GM19240 (cell line): ENCODE measurements around the gene PER1.
A peak's percentile ranks its signal among the peaks of the same experiment; 100 is the strongest.

Experiments
- DNase-seq: peaks from one replicate; pipeline ENCODE4 v3.0.0; 2011; ENCODE audit warnings: low spot score; ENCODE audit not compliant: insufficient read length

The PER1 gene

DNA sequence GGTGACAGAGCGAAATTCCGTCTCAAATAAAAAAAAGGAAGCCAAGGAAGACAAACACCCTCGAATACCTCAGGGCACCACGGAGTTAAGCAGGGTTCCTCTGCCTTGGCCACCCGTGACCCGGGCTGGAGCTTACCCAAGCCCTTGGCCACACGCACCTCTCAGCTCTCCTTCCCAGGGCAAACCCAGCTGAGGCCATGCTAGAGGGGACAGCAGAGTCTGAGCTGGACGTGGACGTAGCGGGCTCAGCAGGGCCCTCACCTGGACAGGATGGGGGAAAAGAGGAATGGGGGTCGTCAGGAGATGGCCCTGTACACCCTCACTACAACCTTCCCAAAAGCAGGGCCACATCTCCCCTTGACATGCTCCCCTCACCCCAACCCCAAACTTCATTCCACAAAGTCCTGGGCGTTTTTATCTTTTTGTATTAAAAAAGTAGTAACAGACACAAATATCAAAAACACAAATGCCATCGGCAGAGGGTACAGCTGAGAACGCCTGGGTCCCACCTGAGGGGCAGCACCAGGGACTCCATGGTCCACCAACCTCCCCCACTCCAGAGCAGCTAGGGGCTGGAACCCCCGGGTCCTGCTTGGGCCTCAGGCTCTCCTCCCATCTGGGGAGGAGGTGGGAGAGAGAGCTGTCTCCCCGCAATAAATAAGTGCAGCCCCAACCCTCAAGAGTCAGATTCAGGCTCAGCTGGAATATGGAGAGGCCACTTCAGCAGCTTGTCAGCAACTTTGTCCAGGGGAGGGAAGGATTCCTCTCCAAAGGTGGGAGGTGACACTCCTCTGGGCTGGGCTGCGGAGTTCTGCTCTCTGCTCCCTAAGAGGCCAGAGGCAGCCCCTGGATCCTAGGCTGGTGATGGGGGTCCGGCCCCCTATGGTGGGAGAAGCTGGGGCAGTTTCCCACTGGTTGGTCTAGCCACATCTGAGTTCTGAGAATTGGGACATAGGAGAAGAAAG is 11.9 kb downstream of the PER1 start:
- no peak for DNase-seq

DNA sequence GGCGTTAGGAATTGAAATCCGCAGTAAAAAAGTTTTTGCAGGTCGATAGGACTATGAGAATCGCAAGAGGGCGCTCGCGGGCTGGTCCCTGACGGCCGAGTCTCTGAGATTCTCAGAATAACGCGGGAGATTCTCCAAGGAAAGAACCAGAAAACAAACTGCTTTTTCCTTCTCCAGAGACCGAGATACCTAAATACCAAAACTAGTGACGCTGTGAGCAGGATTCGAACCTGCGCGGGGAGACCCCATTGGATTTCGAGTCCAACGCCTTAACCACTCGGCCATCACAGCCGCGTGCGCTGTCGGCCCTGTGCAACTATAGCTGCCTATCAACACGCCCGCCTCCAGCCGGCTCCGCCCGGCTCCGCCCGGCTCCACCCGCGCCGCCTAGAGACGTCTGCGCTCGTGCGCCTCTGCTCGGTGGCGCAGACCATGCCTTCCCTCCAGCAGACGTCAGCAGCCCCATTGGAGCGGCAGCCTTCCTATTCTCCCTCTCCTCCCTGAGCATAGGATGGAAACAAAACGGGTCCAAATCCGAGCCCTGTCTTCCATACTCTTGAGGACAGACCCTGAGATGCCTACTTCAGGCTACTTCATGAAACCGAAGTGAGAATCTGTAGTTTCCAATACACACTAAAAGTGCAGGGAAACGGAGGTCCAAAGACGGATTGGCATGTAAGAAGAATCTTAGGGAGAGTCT is 13.4 kb downstream of the PER1 start:
- peak; percentile 95 for DNase-seq

DNA sequence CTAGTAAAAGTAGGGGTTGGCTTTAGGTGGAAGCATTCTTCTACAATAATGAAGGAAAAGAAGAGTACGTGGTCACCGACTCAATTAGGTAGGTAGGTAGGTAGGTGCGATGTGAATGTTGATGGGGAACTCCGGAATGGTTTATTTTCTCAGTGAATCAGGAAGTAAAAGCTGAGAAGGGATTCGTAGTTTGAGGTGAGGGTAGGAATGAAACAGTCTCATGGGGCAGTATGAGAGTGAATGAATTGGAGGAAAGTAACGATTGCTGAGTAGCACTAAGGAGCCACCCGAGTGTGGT is 13.9 kb downstream of the PER1 start:
- no peak for DNase-seq

DNA sequence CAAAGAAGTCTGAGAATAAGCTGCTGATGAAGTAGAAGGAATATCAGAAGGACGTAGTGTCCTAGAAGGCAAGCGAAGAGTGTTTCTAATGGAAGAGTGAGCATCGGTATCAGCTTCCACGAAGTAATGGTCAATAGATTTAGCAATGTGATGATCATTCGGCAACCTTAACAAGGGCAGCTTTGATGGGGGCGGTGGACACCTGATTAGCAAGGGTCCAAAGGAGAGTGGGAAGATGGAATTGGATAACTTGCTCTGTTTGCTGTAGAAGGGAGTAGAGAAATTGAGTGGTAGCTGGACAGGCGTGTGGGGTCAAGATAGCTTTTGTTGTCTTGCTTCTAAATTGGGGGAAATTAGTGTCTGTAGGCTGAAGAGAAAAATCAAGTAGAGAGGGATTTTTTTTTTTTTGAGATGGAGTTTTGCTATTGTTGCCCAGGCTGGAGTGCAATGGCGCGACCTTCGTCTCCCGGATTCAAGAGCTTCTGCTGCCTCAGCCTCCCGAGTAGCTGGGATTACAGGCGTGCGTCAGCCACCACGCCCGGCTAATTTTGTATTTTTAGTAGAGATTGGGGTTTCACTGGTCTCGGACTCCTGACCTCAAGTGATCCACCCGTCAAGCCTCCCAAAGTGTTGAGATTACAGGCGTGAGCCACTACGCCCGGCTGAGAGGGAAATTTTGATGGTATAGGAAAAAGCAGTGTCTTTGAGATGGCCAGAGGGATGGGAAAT is 14.4 kb downstream of the PER1 start:
- no peak for DNase-seq

DNA sequence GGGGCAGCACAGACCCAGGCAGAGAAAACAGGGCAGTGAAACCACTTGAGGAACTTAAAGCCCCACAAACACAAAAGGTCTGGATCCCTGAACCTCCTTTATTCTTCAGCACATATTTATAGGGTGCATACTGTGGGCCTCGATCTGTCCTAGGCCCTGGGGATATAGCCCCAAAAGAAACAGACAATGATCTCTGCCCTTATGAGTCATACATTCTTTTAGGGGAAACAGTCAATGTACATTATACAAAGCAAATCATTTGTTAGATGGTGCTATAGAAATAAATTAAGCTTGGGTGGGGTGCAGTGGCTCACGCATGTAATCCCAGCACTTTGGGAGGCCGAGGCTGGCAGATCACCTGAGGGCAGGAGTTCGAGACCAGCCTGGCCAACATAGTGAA is 18.3 kb downstream of the PER1 start:
- no peak for DNase-seq

DNA sequence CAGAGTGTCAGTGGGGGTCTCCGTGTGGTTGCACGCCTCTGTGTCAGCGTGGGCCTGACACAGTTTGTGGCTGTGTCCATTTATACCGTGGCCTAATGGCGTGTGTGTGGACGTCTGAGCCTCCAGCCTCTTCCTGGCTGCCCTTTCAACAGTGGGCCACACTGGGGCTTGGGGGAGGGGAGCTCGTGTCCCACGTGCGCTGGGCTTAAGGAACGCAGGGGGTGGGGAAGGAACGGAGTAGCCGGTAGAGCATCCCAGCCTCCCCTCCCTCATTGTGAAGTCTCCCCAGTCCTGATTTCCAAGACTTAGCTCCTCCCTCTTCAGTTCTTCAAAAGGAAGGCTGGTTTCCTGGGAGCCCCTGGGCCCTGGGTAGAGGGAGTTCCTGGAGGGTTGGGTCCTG is 18.8 kb downstream of the PER1 start:
- DNase-seq, result no peak

DNA sequence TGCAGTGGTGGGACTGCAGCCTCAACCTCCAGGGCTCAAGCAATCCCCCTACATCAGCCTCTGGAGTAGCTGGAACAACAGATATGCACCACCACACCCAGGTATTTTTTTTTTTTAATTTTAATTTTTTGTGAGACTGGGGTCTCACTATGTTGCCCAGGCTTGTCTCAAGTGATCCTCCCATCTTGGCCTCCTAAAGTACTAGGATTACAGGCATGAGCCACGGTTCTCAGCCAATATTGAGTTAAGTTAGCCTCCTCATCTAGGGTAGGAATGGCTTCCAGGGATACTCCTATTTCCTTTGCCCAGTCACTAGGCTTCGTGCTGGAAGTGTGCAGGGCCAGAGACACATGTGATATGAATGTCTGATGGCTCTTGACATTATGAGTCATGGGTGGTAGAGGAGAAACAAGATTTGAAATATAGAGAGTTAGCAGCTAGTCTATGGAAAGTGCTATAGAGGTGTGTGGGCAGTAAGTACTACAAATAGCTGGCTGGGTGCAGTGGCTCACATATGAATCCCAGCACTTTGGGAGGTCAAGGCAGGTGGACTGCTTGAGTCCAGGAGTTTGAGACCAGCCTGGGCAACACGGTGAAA is 20.3 kb downstream of the PER1 start:
- DNase-seq, result no peak

DNA sequence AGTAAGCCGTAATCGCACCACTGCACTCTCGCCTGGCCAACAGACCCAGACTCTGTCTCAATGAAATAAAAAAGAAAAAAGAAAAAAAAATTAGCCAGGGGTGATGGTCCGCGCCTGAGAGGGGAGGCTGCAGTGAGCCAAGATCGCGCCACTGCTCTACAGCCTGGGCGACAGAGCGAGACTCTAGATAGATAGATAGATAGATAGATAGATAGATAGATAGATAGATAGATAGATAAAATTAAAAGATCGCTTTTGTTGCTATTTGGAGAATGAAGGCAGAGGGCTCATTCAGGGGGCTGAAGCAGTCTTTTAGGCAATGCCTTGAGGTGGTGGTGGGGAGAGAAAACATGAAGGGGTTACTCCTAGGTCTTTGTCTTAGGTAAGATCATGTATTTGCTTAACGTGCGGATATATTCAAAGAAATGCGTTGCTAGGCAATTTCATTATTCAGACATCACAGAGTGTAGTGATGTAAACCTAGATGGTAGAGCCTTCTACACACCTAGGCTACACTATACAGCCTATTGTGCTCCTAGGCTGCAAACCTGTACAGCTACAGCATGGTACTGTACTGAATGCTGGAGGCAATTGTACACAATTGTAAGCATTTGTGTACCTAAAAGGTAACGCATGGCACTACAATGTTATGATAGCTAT is 23.9 kb downstream of the PER1 start:
- DNase-seq, result no peak

DNA sequence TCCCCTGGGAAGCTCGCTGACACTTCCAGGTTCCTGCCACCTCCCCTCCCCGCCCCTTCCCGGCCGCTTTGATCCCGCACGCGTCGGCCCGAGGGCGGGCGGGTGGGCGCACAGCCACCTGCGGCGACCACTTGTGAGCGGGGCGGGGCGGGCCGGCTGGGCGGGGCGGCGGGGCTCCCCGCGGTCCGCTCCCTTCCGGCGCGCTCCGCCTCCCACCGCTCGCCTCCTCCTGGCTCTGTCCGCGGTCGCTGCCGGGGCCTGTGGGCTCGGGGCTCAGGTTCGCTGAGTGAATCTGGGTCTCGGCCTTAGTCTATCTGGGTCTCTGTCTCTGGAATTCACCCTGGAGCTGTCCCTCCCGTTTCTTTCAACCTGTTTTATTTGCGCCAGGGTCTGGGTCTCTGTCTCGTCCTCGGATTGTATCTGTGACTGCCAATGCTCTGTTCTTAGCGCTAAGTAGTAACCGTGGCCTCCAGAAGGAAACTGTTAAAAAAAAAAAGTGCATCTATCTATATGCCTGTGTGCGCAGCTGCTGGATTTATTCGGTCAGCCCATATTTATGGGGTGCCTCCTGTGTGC is 25.6 kb downstream of the PER1 start:
- no peak for DNase-seq

DNA sequence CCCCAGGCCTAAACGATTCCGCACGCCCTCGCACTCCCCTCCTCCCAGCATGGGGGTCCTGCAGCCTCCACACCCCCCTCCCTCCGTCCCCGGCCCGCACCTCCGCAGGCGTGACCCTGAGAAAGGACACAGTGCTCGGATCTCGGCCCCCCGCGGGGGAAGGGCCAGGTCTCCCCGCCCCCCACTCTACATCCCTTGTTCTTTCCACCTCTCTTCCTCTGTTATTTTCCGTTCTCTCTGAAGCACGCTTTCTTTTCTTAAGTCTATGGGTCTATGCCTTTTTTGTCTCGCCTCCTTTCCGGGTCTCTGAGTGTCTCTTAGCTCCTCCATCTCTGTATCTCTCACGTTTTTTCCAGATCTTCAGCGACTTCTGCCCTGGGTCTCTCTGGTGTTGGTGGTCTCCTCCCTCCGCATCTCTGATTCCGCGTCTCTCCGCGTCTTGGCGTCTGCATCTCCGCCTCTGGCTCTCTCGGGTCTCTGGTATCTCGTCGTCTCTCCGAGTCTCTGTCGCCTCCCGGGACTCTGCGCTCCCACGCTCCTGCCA is 26.2 kb downstream of the PER1 start:
- DNase-seq, result no peak

DNA sequence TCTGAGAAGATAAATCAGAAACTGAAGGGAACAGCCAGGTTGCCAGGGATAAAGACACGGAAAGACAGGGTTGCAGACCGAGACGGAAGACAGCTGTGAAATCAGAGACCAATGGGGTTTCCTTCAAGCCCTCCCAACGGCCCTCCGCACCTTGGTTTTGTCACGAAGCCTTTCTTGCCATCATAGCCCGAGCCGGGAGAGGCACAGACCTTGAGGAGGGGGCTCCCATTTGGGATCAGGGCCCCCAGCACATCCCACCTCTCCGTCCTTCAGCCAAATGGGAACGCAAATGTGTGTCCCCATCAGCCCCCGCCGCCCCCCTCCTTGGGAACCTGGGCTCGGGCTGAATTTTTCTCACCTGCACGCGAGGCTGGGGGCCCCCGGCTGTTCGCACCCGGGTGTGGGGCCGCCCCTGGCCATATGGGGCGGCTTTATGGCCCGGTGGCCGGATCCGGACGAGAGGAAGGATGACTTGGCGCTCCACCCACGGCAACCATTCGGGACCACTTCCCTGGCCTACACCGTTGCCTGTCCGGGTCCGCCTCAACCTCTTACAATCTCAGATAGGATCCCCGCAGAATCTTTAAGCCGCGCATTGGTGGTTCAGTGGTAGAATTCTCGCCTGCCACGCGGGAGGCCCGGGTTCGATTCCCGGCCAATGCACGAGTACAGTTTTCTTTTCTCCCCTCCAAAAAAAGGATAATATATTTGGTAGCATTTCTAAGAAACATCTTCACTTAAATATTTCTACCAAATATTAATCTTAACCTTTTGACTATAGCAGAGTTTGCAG is 26.9 kb downstream of the PER1 start:
- no peak for DNase-seq

DNA sequence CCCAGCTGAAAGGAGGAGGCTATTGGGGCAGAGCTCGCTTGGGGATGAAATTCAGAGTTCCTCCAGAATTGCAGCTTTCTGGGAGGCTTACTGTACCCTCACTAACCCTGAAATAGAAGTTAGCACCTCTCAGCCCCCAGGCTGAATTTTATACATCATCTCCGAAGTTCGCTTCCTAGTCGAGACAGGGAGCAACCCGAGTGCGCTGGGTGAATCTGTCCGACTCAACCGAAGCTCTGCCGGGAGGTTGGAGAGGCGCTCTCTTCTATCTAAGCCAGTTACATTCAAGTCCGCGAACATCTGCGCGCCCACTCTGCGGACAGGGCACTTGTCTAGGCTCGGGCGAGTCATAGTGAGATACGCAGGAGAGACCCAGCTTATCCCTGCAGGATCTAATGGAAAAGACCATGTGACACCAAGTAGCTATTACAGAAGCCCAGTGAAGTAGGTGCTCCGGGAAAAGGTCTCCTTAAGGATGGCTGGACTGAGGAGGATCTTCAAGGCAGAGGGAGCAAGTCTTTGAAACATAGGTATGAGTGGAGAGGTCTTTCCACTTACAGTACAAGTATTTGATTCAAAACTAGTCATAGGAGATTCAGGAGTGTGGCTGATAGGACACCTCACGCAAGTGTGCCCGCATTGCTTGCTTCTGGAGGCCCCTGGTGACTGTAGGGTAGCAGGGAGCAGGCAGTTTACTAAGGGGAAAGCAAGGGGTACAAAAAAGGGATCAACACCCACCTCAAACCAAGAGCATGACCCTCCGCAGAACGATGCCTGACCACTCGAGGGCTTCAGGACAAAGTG is 27.7 kb downstream of the PER1 start:
- DNase-seq, result no peak

DNA sequence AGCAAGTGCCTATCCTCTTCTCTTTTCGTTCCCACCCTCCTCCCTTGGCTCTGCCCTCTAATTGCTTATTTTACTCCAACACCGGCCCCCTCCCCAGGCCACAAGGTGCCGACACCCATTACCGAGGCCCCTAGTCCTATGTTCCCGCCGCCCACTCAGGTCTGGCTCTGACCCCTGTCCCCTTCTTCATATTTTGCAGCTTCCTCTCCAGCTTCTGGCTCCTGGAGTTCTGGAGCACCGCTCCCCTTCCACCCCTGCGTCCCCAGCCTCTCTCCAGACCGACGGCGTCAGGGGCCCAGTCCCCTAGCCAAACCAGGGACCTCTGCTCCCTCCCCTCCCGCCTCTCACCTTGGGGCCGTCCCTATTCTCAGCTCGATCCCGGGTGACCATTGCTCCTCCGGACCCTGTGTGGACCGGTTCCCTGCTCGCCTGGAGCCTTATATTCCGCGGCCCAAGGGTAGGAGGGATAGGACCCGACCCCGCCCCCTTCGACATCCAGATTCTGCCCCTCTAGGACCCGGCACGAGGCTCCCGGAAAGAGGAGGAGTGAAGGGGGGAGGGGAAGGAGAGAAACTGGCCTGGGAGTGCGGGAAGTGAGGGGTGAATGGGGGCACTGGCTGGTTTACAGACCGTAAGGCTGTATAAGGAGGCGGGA is 28.4 kb downstream of the PER1 start, which contains the start of gene HES7:
TSS of gene HES7 (minus strand) at position 412 of the 655 bp plus-strand sequence. CDS start at position 390, 22 bp downstream.
- no peak for DNase-seq

DNA sequence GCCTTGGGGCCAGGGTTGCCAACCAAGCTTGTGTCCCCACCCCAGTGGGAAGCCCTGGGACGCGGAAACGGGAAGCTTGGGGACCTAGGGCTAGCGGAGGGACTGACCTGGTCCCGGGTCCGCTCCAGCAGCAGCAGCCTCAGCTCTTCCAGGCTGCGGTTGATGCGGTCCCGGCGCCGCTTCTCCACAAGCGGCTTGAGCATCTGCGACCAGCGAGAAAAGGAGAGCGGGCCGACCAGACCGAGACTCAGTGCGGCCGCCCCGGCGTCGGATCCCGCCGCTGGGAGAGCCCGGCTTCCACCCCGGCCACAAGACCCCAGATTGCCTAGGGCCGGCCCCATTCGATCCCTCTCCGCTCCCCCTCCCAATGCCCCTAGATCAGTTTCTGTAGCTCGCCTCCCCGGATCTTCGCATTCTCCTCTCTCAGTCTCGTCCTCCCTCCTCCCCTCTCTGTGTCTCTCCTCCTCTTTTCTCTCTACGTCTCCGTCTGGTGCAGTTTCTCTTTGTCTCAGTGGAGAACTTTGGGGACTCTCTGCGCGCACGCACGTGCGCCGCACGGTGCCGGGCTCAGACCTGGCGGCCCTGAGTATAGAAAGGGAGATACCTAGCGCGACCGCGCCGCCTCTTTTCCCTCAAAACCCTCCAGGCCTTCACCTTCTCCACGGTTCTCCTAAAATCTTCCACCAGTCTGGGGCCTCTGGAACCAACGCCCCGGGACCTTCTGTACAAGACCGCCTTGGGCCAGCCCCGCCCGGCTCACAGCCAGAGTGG is 29.1 kb downstream of the PER1 start:
- DNase-seq, result no peak

DNA sequence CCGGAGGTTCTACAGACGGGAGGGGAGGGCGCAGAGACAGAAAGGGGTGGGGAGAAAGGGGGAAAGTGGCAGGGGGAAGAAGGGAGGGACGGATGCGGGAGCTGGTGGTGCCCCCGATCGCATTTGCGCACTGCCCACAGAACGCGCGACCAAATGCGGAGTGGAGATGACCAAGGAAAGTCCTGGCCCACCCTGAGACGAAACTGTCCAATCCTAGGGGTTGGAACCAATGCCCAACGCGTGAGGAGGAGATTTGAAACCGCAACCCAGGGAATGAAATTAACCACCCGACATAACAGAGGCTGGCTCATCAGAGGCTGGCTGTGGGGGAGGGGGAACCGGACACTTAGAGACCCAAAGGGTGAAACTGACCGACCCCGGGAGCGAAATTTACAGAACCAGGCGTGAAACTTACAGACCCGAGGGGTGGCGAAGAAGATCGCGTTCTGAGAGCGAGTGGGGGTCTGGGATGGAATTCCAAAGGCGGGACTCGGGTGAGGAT is 29.7 kb downstream of the PER1 start:
- no peak for DNase-seq

DNA sequence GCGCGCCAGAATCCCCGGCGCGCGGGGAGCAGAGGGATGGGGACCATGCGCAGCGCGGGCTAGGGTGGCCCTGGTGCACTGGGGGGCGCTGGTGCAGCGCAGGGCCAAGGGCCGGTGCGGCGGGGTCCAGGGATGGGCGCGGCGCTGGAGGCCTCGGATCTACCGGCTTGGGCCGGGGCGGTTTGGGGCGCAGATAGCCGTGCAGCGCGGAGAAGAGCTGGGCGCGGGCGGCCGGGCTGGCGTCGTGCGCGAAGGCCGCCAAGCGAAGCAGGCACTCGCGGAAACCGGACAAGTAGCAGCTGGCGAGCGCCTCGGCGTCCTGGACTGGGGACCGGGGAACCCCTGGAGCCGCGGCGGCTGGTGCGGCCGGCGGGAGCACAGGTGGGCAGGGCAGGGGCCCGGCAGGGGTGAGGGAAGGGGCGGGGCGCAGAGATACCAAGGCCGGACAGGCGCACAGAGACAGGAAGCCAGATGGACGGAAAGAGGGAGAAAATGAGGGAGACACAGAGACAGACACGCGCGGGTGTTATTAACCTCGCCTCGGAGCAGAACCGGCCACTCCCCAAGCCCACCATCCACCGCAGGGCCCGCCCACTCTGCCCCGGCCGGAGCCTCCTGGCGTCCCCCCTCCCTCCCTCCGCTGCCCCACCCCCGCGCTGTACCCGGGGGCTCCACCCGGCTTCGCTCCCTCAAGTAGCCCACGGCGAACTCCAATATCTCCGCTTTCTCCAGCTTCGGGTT is 30.4 kb downstream of the PER1 start:
- no peak for DNase-seq

DNA sequence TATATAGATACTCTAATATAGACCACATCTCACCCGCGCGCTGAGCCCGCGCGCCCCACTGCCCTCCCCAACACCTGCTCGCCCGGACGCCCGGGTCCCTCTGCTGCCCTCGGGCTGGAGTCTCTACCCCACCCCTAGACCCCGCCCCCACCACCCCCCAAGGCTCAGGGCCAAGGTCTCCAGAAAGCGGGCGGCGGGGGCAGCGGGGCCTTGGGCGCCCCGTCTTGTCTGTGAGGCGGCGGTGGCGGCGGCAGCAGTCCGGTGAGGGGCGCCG is 30.9 kb downstream of the PER1 start:
- no peak for DNase-seq
